HG02840 (cell line): Measurements from ENCODE around the gene TPD52L2.
"Not testable (repeated sequence)": the region's sequence is repeated elsewhere in the genome, so short reads cannot be mapped to it uniquely, and the experiment has no call there.

Experiments
- ATAC-seq: cut with Tn5 transposase; IDR thresholded peaks from one replicate; pipeline ENCODE4 v1.9.1; 2021; ENCODE audit warnings: mild to moderate bottlenecking, moderate library complexity, moderate number of reproducible peaks; ENCODE audit not compliant: unreplicated experiment, low FRiP score

The TPD52L2 gene

GRCh38 chr20:63854766-63855362 lies 10.2 kb upstream of the TPD52L2 start:
- no peak for ATAC-seq

GRCh38 chr20:63855363-63856097 lies 9.5 kb upstream of the TPD52L2 start:
- no peak for ATAC-seq

DNA sequence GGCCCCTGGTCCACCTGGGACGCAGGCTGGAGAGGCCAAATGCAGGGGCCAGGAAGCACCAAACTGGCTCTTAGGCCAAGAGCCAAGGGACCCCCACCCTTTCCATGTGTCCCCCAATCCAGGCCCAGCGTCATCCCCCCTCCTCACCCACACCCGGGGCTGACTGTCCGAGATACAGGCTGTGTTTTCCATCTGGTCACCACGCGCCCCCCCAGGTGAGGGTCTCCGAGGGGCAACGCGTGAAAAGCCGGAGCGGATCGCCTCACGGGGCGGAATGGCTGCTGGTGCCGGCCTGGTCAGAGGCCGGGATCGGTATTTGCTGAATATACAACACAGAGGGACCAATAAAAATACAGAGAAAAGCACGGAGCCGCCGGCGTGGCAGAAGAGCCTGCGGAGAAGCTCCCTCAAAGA lies 9.0 kb upstream of the TPD52L2 start:
- no peak for ATAC-seq

- no peak for ATAC-seq
These were observed 7.2 kb upstream of the TPD52L2 start for GRCh38 chr20:63857764-63858392.

DNA sequence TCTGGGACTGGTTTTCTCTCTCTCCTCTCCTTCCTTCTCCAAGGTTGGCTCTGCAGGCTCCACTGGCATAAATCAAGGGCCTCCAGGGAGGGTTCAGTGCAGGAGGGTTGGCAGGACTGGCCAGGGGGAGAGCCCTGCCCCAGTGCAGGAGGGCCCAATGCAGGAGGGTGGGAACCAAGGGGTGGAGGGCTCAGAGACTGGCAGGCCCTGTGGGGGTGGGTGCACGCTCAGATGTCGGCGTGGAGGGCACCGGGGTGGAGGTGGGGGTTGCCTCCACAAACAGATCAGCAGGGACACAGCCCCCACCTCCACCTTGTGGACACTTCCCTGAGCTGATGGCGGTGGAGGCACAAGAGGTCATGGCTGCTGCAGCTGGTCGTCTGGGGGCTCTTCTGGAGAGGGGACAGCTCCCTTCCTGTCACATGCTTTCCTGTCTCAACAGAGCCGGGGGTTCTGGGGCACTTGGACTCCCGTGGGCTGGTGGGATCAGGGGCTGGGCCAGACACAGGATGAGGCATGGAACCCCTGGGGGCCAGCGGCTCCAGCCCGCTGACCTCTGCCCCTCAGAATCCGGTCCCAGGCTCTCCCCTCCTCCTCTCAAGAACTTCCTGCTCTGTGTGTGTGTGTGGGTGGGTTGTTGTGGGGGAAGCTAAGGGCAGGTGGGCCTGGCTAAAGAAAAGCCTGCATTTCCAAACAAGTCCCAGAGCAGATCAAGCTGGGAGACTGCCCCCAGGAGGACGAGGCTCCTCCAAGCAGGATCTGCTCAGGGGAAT lies 6.5 kb upstream of the TPD52L2 start:
- ATAC-seq, result no peak

- no peak for ATAC-seq
These were observed 5.8 kb upstream of the TPD52L2 start for GRCh38 chr20:63859166-63859699.

DNA sequence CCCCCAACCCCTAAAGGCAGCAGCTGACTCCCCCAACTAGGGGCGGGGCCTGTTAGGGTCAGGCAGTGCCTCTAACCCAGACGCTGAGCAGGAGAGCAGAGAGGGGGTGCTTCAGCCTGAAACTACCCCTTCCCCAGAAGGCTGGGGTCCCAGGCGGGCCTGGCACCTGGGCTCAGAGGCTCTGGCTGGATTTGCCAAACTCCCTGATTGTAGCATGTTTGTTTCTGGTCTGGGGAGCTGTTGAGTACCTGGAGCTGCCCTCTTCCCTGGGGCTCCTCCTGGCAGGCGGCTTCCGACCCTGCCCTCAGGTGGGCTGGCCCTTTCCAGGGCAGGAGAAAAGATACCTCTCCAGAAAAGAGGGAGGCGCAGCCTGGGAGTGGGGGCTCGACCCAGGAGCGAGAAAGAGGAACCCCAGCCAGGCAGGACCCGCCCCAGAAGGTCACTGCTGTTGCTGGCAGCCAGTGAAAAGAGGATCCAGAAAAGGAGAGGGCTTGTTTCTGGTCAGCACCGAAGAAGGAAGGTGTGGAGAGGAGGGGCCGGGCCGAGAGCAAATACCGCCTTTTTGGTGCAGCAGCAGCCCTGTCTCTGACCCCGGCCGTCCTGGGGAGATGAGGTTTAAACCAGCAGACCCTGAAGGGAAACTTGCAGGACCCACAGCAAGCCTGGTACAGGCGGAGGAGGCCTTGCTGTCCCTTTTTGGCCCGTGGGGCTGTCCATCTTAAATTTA lies 4.6 kb upstream of the TPD52L2 start:
- no peak for ATAC-seq

GRCh38 chr20:63861365-63861934 lies 3.6 kb upstream of the TPD52L2 start, which contains the start of gene ABHD16B:
Gene ABHD16B, plus strand, starts transcription at chr20:63861498. Its CDS starts 43 bp downstream, at chr20:63861541.
- ATAC-seq, result no peak

GRCh38 chr20:63861981-63862901 lies 2.8 kb upstream of the TPD52L2 start:
- no peak for ATAC-seq

DNA sequence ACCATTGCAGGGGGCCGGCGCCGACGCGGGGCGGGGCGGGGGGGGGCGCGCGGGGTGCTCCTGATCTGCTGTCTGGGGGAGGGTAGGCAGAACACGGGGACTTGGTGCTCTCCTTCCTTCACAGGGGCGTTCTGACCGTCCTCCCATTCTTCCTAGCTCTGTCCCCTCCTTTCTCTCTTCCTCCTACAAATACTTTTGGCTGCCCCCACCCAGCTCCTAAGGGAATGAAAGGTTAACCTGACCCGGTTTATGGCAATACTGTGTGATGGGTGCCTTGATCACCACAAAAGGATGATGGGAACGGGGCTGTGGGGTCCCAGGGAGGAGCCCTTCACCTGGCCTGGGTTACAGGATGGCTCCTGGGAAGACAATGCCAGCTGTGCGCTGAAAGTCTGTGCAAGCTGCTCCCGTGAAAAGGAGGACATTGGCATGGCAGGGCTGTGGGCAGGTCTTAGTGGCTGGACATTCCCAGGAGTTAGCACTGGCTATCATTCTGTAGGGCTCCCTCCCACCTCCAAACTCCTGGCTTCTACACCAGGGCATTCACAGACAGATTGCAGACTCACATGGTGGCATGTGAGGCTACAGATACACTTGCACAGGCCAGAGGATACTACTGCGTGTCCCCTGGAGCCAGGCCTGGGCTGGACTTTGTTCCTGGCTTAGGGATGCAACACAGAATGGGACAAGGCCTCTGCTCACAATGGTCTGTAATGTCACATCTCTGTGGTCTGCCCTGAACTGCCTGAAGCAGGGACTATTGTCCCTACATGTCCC lies 1.9 kb upstream of the TPD52L2 start:
- ATAC-seq, result no peak

GRCh38 chr20:63863798-63864544 lies 1.1 kb upstream of the TPD52L2 start:
- ATAC-seq, result peak; percentile 49

DNA sequence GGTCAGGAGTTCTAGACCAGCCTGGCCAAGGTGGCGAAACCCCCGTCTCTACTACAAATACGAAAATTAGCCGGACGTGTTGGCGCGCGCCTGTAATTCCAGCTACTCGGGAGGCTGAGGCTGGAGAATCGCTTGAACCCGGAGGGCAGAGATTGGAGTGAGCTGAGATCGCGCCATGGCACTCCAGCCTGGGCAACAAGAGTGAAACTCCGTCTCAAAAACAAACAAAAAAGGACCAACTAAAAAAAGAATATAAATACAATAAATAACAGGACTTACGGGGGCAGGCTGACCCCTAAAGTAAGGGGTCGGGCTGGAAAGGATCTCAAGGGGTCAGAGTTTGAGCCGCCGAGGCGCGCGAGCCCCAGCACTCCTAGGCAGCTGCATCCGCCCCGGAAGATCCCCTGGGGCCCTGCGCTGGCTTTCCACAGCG lies 509 bp upstream of the TPD52L2 start:
- ATAC-seq, result peak; percentile 1

DNA sequence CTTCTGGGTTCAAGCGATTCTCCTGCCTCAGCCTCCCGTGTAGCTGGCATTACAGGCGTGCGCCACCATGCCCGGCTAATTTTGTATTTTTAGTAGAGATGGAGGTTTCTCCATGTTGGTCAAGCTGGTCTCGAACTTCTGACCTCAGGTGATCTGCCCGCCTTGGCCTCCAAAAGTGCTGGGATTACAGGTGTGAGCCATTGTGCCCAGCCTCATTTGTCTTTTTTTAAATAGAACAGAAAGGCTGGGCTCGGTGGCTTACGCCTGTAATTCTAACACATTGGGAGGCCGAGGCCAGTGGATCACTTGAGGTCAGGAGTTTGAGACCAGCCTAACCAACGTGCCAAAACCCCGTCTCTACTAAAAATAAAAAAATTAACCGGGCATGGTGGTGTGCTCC lies 2.0 kb downstream of the TPD52L2 start:
- ATAC-seq, result not testable (repeated sequence)

DNA sequence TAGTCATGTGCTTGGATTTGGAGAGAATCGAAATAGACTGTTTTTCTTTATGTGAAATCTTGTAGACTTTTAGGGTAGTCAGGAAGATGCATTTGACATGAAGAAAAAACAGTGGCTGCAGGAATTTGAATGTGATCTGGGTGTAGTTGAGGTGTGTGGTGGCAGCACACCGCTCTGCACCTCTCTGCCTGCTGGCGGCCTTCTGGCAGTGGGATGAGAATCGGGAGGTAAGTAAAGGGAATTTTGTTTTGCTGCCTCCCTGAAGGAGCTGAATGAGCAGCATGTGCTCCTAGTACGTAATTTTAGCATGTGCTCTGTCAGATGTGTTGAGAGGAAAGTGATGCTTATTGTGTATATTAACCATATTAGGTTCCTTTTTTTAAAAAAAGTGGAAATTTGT lies 3.2 kb downstream of the TPD52L2 start:
- no peak for ATAC-seq

- no peak for ATAC-seq
These were observed 8.5 kb downstream of the TPD52L2 start for GRCh38 chr20:63873477-63873971.

- ATAC-seq, result not testable (repeated sequence)
These were observed 9.2 kb downstream of the TPD52L2 start for GRCh38 chr20:63874241-63874640.

GRCh38 chr20:63876489-63877036 lies 11.5 kb downstream of the TPD52L2 start:
- no peak for ATAC-seq
